ENCODE results near the gene NUP62.
"Not testable (repeated sequence)": the region's sequence is repeated elsewhere in the genome, so short reads cannot be mapped to it uniquely, and the experiment has no call there.

The NUP62 gene

GRCh38 chr19:49929611-49930482 is 543 bp upstream of the NUP62 start:
- TF ChIP-seq CTCF (IDR thresholded peaks at IDR 0.05; ENCODE audit: low read depth, low read length): no peak
- H3K4me3 ChIP-seq (ENCODE audit: low read depth, low read length): peak overlapping the region; percentile 89

- TF ChIP-seq CTCF (IDR thresholded peaks at IDR 0.05; ENCODE audit: low read depth, low read length): no peak
- H3K4me3 ChIP-seq (ENCODE audit: low read depth, low read length): peak overlapping the region; percentile 89
Measured at GRCh38 chr19:49927526-49928264, 1.6 kb downstream of the NUP62 start.

- H3K4me3 ChIP-seq (ENCODE audit: low read depth, low read length): no peak overlapping the region
Measured at GRCh38 chr19:49926515-49926914, 2.8 kb downstream of the NUP62 start.

GRCh38 chr19:49925486-49925885 is 3.8 kb downstream of the NUP62 start:
- no peak overlapping the region for H3K4me3 ChIP-seq (ENCODE audit: low read depth, low read length)
- no peak for TF ChIP-seq CTCF (IDR thresholded peaks at IDR 0.05; ENCODE audit: low read depth, low read length)

More at GRCh38 chr19:49926515-49926914, 2.8 kb downstream of the NUP62 start:
- TF ChIP-seq CTCF (IDR thresholded peaks at IDR 0.05; ENCODE audit: low read depth, low read length): no peak

GRCh38 chr19:49924881-49925210 is 4.5 kb downstream of the NUP62 start:
- not testable (repeated sequence) for H3K4me3 ChIP-seq (ENCODE audit: low read depth, low read length)

GRCh38 chr19:49924004-49924880 is 5.1 kb downstream of the NUP62 start:
- H3K4me3 ChIP-seq (ENCODE audit: low read depth, low read length): no peak overlapping the region
- no peak for TF ChIP-seq CTCF (IDR thresholded peaks at IDR 0.05; ENCODE audit: low read depth, low read length)
